Non-pigmented ciliary epithelial cell (primary cell): ENCODE results near the gene VEPH1.

Experiments used
- DNase-seq: peaks from one replicate; pipeline ENCODE4 v3.0.0-alpha.2; 2010; ENCODE audit warnings: low read depth

VEPH1 gene

DNA sequence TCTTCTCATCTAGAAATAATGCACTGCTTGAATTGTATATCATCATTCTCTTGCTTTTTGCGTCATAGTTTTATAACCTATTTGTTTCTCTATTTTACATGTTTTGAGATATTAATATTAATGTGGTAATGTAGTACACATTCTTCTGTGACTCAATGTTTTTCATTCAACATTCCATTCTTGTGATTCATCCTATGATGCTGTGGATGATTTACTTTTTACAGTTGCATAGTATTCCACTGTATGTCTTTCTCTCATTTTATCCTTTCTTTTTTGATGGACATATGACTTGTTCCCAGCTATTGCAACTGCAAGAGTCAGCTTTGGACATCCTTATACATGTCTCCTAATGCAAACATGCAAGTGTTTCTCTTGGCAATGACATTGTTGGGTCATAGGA lies 20.6 kb upstream of the VEPH1 start:
- no peak for DNase-seq

- no peak for DNase-seq
Measured at GRCh38 chr3:157522648-157523047, 19.4 kb upstream of the VEPH1 start.

DNA sequence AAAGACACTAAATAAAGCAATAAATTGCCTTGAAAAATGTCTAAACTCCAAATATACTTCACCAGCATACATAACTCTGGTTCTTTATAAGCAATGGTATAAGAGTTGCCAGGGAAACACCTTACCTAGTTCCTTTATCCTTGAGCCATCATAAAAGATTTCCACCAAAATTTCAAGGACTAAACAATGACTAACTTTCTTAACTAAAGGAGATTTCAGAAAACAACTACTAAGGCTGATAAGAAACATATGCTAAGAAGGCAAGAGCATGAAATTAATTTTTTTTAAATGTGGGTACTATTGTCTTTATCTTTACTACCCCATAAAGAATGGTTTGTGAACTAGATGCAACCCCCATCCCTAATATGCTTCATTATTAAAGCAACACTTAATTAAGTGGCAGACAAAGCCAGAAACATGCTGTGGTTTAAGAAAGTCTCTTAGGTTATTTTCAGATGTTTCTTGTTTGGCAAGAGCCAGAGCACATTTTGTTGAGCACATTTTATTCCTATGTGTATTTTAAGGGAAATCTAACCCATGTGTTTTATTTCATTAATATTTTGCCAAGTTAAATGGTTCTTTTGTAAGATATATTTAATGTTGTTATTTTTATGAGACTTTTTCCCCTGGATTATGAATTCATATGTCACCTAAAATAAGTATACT lies 17.4 kb upstream of the VEPH1 start:
- DNase-seq, result no peak

GRCh38 chr3:157518881-157519280 lies 15.7 kb upstream of the VEPH1 start:
- DNase-seq, result no peak

DNA sequence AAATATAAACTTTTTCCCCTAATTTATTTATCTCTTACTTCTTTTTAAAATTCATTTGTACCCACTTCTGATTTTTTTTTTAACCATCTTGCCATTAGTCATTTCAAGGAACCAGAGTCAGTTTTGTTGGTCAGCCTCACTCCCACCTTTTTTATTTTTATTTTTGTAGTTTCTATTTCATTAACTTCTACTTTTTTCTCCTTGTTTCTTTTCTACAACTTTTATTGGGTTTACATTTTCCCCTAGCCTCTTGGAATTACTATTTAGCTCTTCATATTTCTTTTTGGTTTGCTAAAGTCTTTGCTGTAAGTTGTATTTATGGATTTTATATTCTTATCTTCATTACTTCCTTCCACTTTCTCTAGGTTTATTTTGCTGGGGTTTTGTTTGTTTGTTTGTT lies 13.7 kb upstream of the VEPH1 start:
- no peak for DNase-seq

GRCh38 chr3:157515398-157515797 lies 12.2 kb upstream of the VEPH1 start:
- no peak for DNase-seq

DNA sequence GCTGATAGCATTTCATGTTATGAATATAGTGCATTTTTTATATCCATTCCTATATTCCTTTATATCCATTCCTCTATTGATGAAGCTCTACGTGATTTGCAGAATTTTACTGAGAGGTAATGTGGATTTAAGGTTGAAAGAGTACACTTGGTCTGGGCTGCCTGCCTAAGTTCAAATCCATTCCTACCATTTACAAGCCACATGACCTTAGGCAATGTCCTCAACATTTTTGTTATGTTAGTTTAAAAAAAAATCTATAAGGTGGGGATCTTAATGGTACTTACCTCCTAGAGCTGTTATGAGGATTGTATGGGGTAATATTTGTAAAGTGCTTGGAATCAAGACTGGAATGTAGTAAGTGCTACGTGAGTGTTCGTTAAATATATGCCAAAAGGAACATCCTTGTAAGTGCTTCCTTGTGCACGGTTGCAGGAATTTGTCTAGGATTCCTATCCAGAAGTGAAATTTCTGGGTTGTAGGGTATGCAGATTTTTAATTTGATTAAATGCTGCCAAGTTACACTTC lies 11.2 kb upstream of the VEPH1 start:
- DNase-seq, result no peak

DNA sequence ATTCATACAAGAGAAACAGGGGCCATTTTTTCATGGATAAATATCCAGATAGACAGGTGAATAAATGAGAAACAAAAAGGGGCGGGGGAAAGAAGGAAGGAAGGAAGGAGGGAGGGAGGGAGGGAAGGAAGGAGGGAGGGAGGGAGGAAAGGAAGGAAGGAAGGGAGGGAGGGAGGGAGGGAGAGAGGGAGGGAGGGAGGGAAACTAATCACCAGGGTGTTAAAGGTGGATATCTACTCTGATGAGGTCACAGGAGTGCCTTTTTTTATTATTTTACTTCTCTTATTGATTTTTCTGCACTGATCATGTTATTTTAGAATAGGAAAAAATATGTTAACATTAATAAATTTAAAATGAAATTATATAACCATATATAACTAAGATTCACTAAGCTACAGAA lies 10.4 kb upstream of the VEPH1 start:
- DNase-seq, result no peak

DNA sequence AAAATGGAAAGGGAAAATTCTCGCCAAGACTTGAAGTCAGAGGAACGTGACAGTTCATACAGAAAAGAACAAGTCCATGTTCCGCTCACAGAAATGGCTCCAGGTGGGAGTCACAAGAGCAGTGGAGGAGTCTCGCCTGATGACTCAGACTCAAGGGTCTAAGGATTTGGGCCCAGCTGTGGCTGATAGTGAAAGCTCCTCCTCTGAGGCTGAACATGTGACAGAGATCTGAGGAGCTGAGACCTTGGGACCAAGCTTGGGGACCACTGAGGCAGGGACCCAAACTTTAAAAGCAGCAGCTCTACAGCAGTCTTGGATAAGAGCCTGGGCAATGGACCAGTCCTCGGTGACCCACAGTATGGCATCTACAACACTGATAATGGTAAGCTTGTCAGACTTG lies 9.3 kb upstream of the VEPH1 start:
- DNase-seq, result no peak

DNA sequence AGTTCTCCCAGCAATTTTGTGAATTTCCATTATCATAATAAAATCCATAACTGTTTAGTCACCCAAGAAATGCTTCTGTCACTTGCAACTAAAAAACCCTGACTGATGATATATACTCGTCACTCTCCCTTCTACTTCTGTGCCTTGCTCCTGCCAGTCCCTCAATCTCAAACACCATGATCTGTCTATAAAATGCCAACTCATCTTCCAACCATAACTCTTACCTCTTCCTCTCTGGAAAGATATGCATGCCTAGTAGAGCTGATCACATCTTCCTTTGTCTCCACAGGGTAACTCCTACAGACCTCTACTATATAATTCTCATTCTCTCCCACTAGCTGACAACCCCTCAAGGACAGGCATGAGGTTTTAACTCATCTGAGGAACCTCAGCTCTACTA lies 5.2 kb upstream of the VEPH1 start:
- DNase-seq, result no peak

DNA sequence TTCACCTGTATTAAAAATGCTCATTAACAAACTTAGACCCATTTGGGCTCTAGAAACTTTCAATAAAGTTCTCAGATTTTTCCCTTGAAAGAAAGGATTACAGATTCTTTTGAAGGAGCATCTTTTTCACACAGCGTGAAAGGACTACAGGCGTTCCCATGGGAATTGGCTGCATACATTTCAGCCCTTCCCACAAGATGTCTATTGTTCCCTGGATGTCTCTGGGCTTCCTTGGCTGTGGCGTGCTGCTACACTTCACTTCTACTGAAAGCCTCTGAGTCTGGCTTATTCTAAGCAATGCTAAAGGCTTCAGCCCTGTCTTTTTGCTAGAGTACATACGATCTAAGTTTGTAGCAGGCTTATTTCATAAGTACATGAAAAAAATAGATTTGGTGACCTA lies 1.4 kb downstream of the VEPH1 start:
- no peak for DNase-seq

- no peak for DNase-seq
Measured at GRCh38 chr3:157500232-157500631, 3.0 kb downstream of the VEPH1 start.

- DNase-seq, result no peak
Measured at GRCh38 chr3:157499342-157499963, 3.8 kb downstream of the VEPH1 start.

GRCh38 chr3:157498371-157498770 lies 4.8 kb downstream of the VEPH1 start:
- no peak for DNase-seq

DNA sequence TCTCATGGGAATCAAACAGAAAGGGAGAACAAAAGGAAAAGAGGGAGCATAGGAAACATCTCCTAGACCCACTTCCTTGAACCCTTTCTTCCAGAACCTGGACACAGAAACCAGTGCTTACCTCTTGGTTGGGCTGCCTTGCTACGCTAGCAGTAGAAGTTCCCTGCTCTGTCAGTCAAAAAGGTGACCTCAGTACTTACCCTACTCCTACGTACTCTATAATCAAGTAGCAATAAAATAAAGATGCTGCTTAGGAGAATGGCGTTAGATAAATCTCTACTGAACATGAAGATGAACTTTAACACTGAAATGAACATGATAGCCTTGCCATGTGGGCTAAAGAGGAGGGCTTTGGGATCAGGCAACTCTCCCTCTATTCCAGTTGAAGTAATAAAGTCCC lies 7.4 kb downstream of the VEPH1 start:
- no peak for DNase-seq

GRCh38 chr3:157494581-157495281 lies 8.5 kb downstream of the VEPH1 start:
- DNase-seq, result no peak

- DNase-seq, result no peak
Measured at GRCh38 chr3:157493627-157494550, 9.3 kb downstream of the VEPH1 start.

DNA sequence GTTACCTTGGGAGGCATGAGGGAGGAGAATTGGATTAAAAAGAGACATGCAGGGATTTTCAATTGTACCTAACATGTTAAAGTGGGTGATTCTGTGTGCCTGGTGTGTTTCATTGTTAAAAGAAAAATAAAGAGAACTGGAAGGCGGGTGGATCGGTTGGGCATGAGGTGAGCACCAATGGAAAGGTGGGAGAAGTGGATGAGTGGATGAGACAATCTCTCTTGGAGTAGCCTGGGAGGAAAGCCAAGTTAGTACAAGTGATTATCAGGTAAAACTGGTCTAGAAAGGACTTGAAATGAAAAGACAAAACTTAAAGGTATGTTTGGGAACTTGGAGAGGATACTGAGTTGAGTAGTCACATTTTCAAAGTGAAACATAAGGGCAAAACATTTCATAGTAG lies 12.1 kb downstream of the VEPH1 start:
- DNase-seq, result no peak

- no peak for DNase-seq
Measured at GRCh38 chr3:157488144-157488543, 15.1 kb downstream of the VEPH1 start.

DNA sequence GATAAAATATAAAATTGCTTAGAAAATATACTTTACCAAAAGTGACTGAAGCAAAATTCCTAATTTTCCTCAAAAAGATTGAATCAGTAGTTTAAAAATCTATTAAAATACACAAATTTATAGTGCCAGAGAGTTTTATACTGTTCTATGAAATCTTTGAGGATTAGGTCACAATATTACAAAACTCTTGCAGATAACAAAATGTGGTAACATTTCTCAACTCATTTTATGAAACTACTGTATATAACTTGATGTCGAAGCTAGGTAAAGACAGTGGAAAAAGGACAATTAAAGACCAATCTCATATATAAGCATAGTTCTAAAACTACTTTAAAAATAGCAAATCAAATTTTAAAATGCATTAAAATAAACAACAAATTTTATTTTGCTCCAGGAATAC lies 15.9 kb downstream of the VEPH1 start:
- DNase-seq, result no peak

DNA sequence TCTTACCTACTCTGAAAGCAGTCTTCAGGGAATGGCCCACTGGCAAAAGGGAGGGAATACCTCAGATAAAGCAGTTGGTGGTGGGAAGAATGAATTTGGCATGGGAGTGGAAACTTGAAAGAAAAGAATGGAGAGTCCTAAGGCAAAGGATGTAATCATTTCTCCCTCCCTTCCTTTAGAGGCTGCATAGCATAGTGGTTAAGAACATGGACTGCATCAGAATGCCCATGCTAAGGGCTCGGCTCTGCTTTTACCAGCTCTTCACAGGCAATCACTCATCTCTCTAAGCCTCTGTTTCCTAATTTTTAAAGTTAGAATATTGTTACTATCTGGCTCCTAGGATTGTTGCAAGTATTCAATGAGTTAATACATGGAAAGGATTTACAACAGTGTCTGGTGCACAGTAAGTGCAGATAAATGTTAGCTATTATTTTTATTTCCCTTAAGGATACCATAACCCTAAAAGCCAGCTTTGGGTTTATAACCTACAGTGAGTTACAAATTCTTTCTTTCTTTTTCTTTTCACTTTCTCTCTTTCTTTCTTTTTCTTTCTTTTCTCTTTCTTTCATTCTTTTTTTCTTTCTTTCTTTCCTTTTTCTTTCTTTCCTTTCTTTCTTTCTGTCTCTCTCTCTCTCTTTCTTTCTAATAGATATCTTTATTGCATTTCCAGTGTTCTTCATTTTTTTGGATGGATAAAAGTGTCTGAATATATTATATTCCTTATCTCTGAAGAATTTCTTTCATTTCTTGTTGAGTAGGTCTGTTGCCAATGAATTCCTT lies 23.6 kb downstream of the VEPH1 start:
- no peak for DNase-seq
